ENCODE results near the gene RNF213. TPM values are rescaled to one million over a fixed set of nuclear protein-coding genes. Genes with fewer than 3 reads are reported as not detected.

RNF213 gene
- total RNA-seq, 3 donors from 2014 or later, result 135 to 143 (median 136) TPM

DNA sequence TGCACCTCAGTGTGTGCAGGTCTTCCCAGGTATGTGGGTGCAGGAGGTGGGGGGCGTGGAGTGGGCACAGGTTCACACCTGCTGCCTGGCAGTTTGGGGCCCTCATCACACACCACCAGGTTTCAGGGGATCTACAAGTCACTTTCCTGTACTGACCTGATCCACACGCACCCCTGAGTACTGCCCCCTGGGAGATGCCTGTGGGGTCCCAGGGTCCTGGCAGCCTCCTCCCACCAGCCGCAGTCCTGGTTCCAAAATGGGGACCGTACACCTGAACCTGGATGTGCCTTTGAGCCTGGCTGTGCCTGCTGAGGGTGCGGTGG, 25.9 kb downstream of the RNF213 start:
- Histone ChIP-seq H3K4me3 (no peak overlapping the region), H3K9me3 (no peaks in the 10 kb centered on the region), H3K4me1 (ENCODE audit: low read depth) (no peaks in the 10 kb centered on the region), H3K36me3 (ENCODE audit: low read depth) (peaks cover 3% of the 10 kb centered on the region)
- DNase-seq, result peak in 1 of 3 donors; percentile 29
- ATAC-seq, result no peak
- intact Hi-C loops (cut with DNase I, micrococcal nuclease), result no loop called here
- no peak for TF ChIP-seq CTCF (IDR thresholded peaks at IDR 0.05)

DNA sequence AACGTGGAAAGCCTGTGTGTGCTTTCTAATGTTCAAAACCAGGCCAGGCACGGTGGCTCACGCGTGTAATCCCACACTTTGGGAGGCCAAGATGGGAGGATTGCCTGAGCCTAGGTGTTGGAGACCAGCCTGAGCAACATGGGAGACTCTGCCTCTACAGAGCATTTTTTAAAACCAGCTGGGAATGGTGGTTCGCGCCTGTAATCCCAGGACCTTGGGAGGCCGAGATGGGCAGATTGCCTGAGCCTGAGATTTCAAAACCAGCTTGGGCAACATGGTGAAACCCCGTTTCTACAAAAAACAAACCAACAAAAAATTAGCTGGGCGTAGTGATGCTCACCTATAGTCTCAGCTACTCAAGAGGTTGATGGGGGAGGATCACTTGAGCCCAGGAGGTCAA, 26.4 kb downstream of the RNF213 start:
- H3K36me3 ChIP-seq (ENCODE audit: low read depth), result peaks cover 8% of the 10 kb centered on the region
- intact Hi-C loops (cut with DNase I, micrococcal nuclease), result no loop called here
- TF ChIP-seq CTCF (IDR thresholded peaks at IDR 0.05), result no peak
- no peaks in the 10 kb centered on the region for H3K4me1 ChIP-seq (ENCODE audit: low read depth)
- H3K9me3 ChIP-seq, result no peaks in the 10 kb centered on the region
- ATAC-seq (no peak), DNase-seq (peak in 1 of 3 donors; percentile 5)
- H3K4me3 ChIP-seq, result no peak overlapping the region

- ATAC-seq (peak; percentile 13), DNase-seq (peak in 1 of 3 donors; percentile 40)
- no peaks in the 10 kb centered on the region for H3K9me3 ChIP-seq
- no peak overlapping the region for H3K4me3 ChIP-seq
- intact Hi-C loops (cut with DNase I, micrococcal nuclease), result no loop called here
- TF ChIP-seq CTCF (IDR thresholded peaks at IDR 0.05), result no peak
- H3K36me3 ChIP-seq (ENCODE audit: low read depth), result peaks cover 12% of the 10 kb centered on the region
- no peaks in the 10 kb centered on the region for H3K4me1 ChIP-seq (ENCODE audit: low read depth)
Measured at GRCh38 chr17:80287806-80288567, 27.3 kb downstream of the RNF213 start.

GRCh38 chr17:80289616-80290015, 29.0 kb downstream of the RNF213 start:
- Histone ChIP-seq H3K36me3 (ENCODE audit: low read depth) (peaks cover 12% of the 10 kb centered on the region), H3K4me3 (no peak overlapping the region), H3K4me1 (ENCODE audit: low read depth) (no peaks in the 10 kb centered on the region), H3K9me3 (no peaks in the 10 kb centered on the region)
- no peak for TF ChIP-seq CTCF (IDR thresholded peaks at IDR 0.05)
- ATAC-seq, result no peak
- DNase-seq, result no peak
- intact Hi-C loops (cut with DNase I, micrococcal nuclease), result no loop called here

- Histone ChIP-seq H3K36me3 (ENCODE audit: low read depth) (peaks cover 12% of the 10 kb centered on the region), H3K4me3 (no peak overlapping the region), H3K9me3 (no peaks in the 10 kb centered on the region), H3K4me1 (ENCODE audit: low read depth) (no peaks in the 10 kb centered on the region)
- ATAC-seq (no peak), DNase-seq (no peak)
- no peak for TF ChIP-seq CTCF (IDR thresholded peaks at IDR 0.05)
- intact Hi-C loops (cut with DNase I, micrococcal nuclease), result no loop called here
Measured at GRCh38 chr17:80290156-80290555, 29.5 kb downstream of the RNF213 start.
